HEK293 (cell line): ENCODE results near the gene YIPF3.
A peak's percentile ranks its signal among the peaks of the same experiment; 100 is the strongest.

Experiments
- GLIS1 ChIP-seq: fragments of 450-650 bp; formaldehyde crosslinking; IDR thresholded peaks from 2 replicates; pipeline ENCODE4 v1.5.1; 2016; ENCODE audit warnings: missing biosample characterization, missing genetic modification characterization
- KLF1 ChIP-seq: fragments of 450-650 bp; formaldehyde crosslinking; IDR thresholded peaks from 2 replicates; pipeline ENCODE4 v1.5.1; 2016; ENCODE audit warnings: missing biosample characterization, missing genetic modification characterization
- KLF7 ChIP-seq: fragments of 450-650 bp; formaldehyde crosslinking; IDR thresholded peaks from 2 replicates; pipeline ENCODE4 v1.5.1; 2016; ENCODE audit warnings: missing biosample characterization, missing genetic modification characterization, borderline replicate concordance
- ZBTB1 ChIP-seq: fragments of 450-650 bp; formaldehyde crosslinking; IDR thresholded peaks from 2 replicates; pipeline ENCODE4 v1.5.1; 2016; ENCODE audit warnings: missing biosample characterization, missing genetic modification characterization
- ZBTB48 ChIP-seq: fragments of 450-650 bp; formaldehyde crosslinking; IDR thresholded peaks from 2 replicates; pipeline ENCODE4 v1.5.1; 2016; ENCODE audit warnings: missing biosample characterization, missing genetic modification characterization
- ZNF121 ChIP-seq: fragments of 450-650 bp; formaldehyde crosslinking; IDR thresholded peaks from 2 replicates; pipeline ENCODE4 v1.5.1; 2016; ENCODE audit warnings: missing biosample characterization, missing genetic modification characterization
- ZNF140 ChIP-seq: fragments of 450-650 bp; formaldehyde crosslinking; IDR thresholded peaks from 2 replicates; pipeline ENCODE4 v1.5.1; 2016; ENCODE audit warnings: missing biosample characterization, missing genetic modification characterization
- ZNF169 ChIP-seq: fragments of 450-650 bp; formaldehyde crosslinking; IDR thresholded peaks from 2 replicates; pipeline ENCODE4 v1.5.1; 2016; ENCODE audit warnings: missing biosample characterization, missing genetic modification characterization
- ZNF184 ChIP-seq: fragments of 450-650 bp; IDR thresholded peaks from 2 replicates; pipeline ENCODE4 v1.5.1; 2018; ENCODE audit warnings: missing biosample characterization, mild to moderate bottlenecking, missing genetic modification characterization
- ZNF223 ChIP-seq: fragments of 450-650 bp; formaldehyde crosslinking; IDR thresholded peaks from 2 replicates; pipeline ENCODE4 v1.5.1; 2016; ENCODE audit warnings: missing biosample characterization, missing genetic modification characterization
- ZNF24 ChIP-seq: fragments of 450-650 bp; formaldehyde crosslinking; IDR thresholded peaks from 2 replicates; pipeline ENCODE4 v1.5.1; 2016; ENCODE audit warnings: missing biosample characterization, missing genetic modification characterization
- ZNF488 ChIP-seq: fragments of 450-650 bp; formaldehyde crosslinking; IDR thresholded peaks from 2 replicates; pipeline ENCODE4 v1.5.1; 2016; ENCODE audit warnings: missing biosample characterization, missing genetic modification characterization
- ZNF529 ChIP-seq: fragments of 450-650 bp; formaldehyde crosslinking; IDR thresholded peaks from 2 replicates; pipeline ENCODE4 v1.5.1; 2017; ENCODE audit warnings: missing genetic modification characterization, missing biosample characterization; ENCODE audit not compliant: insufficient replicate concordance
- ZNF555 ChIP-seq: fragments of 450-650 bp; formaldehyde crosslinking; conservative IDR thresholded peaks from 2 replicates; pipeline ENCODE4 v1.5.1; 2017; ENCODE audit warnings: missing biosample characterization, mild to moderate bottlenecking, missing genetic modification characterization, inconsistent platforms
- ZNF624 ChIP-seq: fragments of 450-650 bp; formaldehyde crosslinking; IDR thresholded peaks from 2 replicates; pipeline ENCODE4 v1.5.1; 2017; ENCODE audit warnings: missing biosample characterization, missing genetic modification characterization
- ZNF658 ChIP-seq: fragments of 450-650 bp; formaldehyde crosslinking; IDR thresholded peaks from 2 replicates; pipeline ENCODE4; 2016; ENCODE audit warnings: missing biosample characterization, missing genetic modification characterization
- ZNF670 ChIP-seq: fragments of 450-650 bp; formaldehyde crosslinking; IDR thresholded peaks from 2 replicates; pipeline ENCODE4 v1.5.1; 2016; ENCODE audit warnings: missing biosample characterization, missing genetic modification characterization, low read depth
- ZNF677 ChIP-seq: fragments of 450-650 bp; IDR thresholded peaks from 2 replicates; pipeline ENCODE4 v1.5.0; 2018; ENCODE audit warnings: missing biosample characterization, mild to moderate bottlenecking, missing genetic modification characterization, moderate library complexity
- ZNF701 ChIP-seq: fragments of 450-650 bp; formaldehyde crosslinking; IDR thresholded peaks from 2 replicates; pipeline ENCODE4 v1.5.1; 2016; ENCODE audit warnings: missing biosample characterization, missing genetic modification characterization
- ZNF777 ChIP-seq: fragments of 450-650 bp; formaldehyde crosslinking; IDR thresholded peaks from 2 replicates; pipeline ENCODE4 v1.5.1; 2017; ENCODE audit warnings: missing biosample characterization, missing genetic modification characterization, borderline replicate concordance
- TF ChIP-seq, protein P1 (sequence below): fragments of 450-650 bp; formaldehyde crosslinking; IDR thresholded peaks from 2 replicates; pipeline ENCODE4 v1.5.1; 2017; ENCODE audit warnings: missing biosample characterization, missing genetic modification characterization
- TF ChIP-seq, protein P2 (sequence below): fragments of 450-650 bp; formaldehyde crosslinking; IDR thresholded peaks from 2 replicates; pipeline ENCODE4 v1.5.1; 2016; ENCODE audit warnings: missing biosample characterization, missing genetic modification characterization
- TF ChIP-seq, protein P3 (sequence below): IDR thresholded peaks from 2 replicates; pipeline ENCODE4 v1.6.1; 2011; ENCODE audit warnings: mild to moderate bottlenecking, low read depth, low read length, borderline replicate concordance
- TF ChIP-seq, protein P4 (sequence below): fragments of 450-650 bp; formaldehyde crosslinking; IDR thresholded peaks from 2 replicates; pipeline ENCODE4 v1.5.1; 2016; ENCODE audit warnings: missing biosample characterization, missing genetic modification characterization
- TF ChIP-seq, protein P5 (sequence below): fragments of 450-650 bp; formaldehyde crosslinking; IDR thresholded peaks from 2 replicates; pipeline ENCODE4 v1.5.1; 2016; ENCODE audit warnings: missing biosample characterization, missing genetic modification characterization
- TF ChIP-seq, protein P6 (sequence below): fragments of 450-650 bp; formaldehyde crosslinking; IDR thresholded peaks from 2 replicates; pipeline ENCODE4 v1.5.1; 2016; ENCODE audit warnings: missing biosample characterization, missing genetic modification characterization

The YIPF3 gene

GRCh38 chr6:43516697-43517504 lies at the start of gene YIPF3, which contains the start of gene POLR1C (continued):
- TF ChIP-seq, protein P1, sequence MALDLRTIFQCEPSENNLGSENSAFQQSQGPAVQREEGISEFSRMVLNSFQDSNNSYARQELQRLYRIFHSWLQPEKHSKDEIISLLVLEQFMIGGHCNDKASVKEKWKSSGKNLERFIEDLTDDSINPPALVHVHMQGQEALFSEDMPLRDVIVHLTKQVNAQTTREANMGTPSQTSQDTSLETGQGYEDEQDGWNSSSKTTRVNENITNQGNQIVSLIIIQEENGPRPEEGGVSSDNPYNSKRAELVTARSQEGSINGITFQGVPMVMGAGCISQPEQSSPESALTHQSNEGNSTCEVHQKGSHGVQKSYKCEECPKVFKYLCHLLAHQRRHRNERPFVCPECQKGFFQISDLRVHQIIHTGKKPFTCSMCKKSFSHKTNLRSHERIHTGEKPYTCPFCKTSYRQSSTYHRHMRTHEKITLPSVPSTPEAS, result no peak
- TF ChIP-seq ZNF121 (tag by site-specific recombination), result no peak
- TF ChIP-seq, protein P2, sequence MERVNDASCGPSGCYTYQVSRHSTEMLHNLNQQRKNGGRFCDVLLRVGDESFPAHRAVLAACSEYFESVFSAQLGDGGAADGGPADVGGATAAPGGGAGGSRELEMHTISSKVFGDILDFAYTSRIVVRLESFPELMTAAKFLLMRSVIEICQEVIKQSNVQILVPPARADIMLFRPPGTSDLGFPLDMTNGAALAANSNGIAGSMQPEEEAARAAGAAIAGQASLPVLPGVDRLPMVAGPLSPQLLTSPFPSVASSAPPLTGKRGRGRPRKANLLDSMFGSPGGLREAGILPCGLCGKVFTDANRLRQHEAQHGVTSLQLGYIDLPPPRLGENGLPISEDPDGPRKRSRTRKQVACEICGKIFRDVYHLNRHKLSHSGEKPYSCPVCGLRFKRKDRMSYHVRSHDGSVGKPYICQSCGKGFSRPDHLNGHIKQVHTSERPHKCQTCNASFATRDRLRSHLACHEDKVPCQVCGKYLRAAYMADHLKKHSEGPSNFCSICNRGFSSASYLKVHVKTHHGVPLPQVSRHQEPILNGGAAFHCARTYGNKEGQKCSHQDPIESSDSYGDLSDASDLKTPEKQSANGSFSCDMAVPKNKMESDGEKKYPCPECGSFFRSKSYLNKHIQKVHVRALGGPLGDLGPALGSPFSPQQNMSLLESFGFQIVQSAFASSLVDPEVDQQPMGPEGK (tag by site-specific recombination), result no peak; the same call in 1 of the 2 replicates
- TF ChIP-seq, protein P3, sequence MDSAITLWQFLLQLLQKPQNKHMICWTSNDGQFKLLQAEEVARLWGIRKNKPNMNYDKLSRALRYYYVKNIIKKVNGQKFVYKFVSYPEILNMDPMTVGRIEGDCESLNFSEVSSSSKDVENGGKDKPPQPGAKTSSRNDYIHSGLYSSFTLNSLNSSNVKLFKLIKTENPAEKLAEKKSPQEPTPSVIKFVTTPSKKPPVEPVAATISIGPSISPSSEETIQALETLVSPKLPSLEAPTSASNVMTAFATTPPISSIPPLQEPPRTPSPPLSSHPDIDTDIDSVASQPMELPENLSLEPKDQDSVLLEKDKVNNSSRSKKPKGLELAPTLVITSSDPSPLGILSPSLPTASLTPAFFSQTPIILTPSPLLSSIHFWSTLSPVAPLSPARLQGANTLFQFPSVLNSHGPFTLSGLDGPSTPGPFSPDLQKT, result no peak
- TF ChIP-seq, protein P4, sequence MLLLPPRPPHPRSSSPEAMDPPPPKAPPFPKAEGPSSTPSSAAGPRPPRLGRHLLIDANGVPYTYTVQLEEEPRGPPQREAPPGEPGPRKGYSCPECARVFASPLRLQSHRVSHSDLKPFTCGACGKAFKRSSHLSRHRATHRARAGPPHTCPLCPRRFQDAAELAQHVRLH, result peak; percentile 71; the same call in 1 of the 2 replicates
- TF ChIP-seq ZNF624, result no peak
- TF ChIP-seq ZNF529, result no peak
- no peak for TF ChIP-seq ZNF140 (tag by site-specific recombination)
- no peak for TF ChIP-seq ZNF701 (tag by site-specific recombination)
- TF ChIP-seq ZBTB1 (tag by site-specific recombination), result no peak
- TF ChIP-seq, protein P5, sequence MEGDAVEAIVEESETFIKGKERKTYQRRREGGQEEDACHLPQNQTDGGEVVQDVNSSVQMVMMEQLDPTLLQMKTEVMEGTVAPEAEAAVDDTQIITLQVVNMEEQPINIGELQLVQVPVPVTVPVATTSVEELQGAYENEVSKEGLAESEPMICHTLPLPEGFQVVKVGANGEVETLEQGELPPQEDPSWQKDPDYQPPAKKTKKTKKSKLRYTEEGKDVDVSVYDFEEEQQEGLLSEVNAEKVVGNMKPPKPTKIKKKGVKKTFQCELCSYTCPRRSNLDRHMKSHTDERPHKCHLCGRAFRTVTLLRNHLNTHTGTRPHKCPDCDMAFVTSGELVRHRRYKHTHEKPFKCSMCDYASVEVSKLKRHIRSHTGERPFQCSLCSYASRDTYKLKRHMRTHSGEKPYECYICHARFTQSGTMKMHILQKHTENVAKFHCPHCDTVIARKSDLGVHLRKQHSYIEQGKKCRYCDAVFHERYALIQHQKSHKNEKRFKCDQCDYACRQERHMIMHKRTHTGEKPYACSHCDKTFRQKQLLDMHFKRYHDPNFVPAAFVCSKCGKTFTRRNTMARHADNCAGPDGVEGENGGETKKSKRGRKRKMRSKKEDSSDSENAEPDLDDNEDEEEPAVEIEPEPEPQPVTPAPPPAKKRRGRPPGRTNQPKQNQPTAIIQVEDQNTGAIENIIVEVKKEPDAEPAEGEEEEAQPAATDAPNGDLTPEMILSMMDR (tag by site-specific recombination), result no peak
- TF ChIP-seq ZNF169, result no peak
- TF ChIP-seq ZBTB48 (tag by site-specific recombination), result no peak; the same call in 1 of the 2 replicates
- TF ChIP-seq GLIS1 (tag by site-specific recombination), result no peak
- no peak for TF ChIP-seq ZNF777
- TF ChIP-seq ZNF555 (tag by site-specific recombination), result no peak
- TF ChIP-seq KLF7 (tag by site-specific recombination), result no peak
- no peak for TF ChIP-seq ZNF24
- TF ChIP-seq ZNF184 (tag by site-specific recombination), result no peak
- no peak for TF ChIP-seq ZNF670 (tag by site-specific recombination)
- no peak for TF ChIP-seq ZNF677
- no peak for TF ChIP-seq ZNF658
- TF ChIP-seq ZNF223 (tag by site-specific recombination), result no peak; the same call in 1 of the 2 replicates
- TF ChIP-seq ZNF488 (tag by site-specific recombination), result no peak
- no peak; the same call in 1 of the 2 replicates for TF ChIP-seq KLF1
- TF ChIP-seq, protein P6, sequence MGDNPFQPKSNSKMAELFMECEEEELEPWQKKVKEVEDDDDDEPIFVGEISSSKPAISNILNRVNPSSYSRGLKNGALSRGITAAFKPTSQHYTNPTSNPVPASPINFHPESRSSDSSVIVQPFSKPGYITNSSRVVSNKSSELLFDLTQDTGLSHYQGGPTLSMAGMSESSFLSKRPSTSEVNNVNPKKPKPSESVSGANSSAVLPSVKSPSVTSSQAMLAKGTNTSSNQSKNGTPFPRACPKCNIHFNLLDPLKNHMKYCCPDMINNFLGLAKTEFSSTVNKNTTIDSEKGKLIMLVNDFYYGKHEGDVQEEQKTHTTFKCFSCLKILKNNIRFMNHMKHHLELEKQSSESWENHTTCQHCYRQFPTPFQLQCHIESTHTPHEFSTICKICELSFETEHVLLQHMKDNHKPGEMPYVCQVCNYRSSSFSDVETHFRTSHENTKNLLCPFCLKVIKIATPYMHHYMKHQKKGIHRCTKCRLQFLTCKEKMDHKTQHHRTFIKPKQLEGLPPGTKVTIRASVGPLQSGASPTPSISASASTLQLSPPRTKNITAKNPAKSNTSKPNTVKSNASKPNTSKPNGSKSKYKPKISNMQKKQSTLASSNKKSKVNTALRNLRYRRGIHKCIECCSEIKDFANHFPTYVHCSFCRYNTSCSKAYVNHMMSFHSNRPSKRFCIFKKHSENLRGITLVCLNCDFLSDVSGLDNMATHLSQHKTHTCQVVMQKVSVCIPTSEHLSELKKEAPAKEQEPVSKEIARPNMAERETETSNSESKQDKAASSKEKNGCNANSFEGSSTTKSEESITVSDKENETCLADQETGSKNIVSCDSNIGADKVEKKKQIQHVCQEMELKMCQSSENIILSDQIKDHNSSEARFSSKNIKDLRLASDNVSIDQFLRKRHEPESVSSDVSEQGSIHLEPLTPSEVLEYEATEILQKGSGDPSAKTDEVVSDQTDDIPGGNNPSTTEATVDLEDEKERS (tag by site-specific recombination), result peak; percentile 27; the same call in 1 of the 2 replicates
